DMS53 treated with DMSO at 0.1 percent for 48 hours (cell line): Measurements from ENCODE around the gene MOSMO.
A peak's percentile ranks its signal among the peaks of the same experiment; 100 is the strongest.
"Not testable (repeated sequence)": the region's sequence is repeated elsewhere in the genome, so short reads cannot be mapped to it uniquely, and the experiment has no call there.

Experiments used
- DNase-seq: peaks from one replicate; lab custom pipeline; 2025; ENCODE audit not compliant: unreplicated experiment; lab: John Stamatoyannopoulos, UW

The MOSMO gene

DNA sequence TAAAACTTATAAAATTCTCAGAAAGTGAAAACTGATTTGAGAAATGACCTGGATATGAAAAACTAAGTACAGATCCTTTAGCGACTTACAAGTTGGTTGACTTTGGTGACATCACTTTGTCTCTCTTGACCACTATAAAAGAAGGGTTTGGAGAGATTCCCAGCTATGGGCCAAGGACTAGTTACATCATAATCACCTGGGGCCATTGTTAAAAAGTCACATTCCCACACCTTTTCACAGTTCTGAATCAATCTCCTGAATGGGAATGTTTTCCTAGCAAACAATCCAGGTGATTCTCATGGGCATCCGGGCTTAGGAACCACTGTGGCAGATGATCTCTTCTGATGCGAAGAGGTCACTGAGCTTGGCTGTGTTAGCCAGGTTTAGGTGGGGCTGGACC is 83.8 kb downstream of the MOSMO start:
- DNase-seq, result no peak

DNA sequence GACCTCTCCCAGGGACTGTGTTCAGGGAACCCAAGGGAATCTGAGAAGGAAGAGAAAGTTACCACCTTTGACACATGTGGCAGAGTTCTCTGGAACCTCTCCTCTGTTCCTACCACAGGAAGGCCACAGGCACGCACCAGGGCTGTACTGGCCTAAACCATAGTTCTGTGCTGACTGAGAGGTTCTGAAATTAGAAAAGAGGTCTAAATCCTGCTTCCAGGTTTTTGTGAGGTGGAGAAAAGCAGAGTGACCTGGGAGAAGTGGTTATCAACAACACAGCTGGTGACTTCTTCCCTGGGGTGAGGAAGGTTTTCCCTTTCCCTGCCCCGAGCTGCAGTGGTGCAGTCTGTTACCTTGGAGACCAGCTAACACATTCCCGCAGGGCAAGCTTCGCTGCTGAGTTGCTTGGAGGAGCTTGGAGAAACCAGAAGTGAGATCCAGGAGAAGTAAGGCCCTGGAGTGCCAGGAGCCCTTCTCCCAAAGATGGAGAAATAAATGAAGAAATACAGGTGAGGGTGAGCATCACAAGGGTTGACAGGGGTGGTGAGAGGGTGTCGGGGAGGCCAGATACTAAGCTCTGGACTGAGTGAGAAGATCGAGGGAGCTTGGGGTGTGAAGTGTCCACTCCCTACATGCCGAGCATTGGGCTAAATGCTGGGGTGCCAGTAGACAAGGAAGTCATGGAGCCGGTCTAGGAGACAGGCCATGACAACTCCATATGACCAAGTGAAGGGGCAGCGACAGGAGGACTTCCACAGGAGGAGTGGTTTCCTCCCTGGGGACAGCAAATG is 84.4 kb downstream of the MOSMO start, which contains the start of gene VWA3A:
Gene VWA3A (plus strand): TSS at position 399 of the 791 bp plus-strand sequence. CDS start 97 bp downstream, at position 496.
- no peak for DNase-seq

DNA sequence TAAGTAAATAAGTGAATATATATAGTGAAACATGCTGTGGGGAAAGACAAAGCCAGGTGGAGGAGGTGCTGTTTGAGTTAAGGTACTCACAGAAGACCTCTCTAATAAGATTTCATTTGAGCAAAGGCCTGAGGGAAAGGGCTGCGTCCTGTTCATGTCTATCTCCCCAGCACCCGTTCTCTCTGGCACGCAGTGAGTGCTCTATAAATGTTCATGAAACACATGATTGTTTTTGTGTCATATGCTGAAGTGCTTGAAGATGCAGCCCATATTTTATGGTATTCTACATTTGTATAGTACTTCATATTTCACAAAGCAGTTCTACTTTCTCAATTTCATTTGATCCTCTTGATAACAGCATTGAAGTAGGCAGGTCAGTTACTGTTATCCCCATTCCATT is 85.4 kb downstream of the MOSMO start:
- DNase-seq, result no peak

DNA sequence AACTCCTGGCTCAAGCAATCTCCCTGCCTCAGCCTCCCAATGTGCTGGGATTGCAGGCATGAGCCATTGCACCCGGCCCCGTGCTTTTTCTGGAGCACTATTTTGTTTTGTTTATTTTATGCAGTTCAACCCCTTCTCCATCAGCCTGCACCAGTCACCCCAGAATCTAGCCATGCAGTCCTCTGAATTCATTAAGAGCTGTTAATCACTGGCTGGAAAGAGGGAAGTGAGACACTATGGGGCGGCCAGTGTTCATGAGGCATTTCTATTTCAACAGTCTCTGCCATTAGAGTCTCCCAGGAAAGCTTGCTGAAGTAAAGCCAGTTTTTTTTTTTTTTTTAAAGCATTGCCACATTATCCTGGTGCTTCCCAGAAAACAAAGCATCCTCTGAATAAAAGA is 86.1 kb downstream of the MOSMO start:
- DNase-seq, result no peak

DNA sequence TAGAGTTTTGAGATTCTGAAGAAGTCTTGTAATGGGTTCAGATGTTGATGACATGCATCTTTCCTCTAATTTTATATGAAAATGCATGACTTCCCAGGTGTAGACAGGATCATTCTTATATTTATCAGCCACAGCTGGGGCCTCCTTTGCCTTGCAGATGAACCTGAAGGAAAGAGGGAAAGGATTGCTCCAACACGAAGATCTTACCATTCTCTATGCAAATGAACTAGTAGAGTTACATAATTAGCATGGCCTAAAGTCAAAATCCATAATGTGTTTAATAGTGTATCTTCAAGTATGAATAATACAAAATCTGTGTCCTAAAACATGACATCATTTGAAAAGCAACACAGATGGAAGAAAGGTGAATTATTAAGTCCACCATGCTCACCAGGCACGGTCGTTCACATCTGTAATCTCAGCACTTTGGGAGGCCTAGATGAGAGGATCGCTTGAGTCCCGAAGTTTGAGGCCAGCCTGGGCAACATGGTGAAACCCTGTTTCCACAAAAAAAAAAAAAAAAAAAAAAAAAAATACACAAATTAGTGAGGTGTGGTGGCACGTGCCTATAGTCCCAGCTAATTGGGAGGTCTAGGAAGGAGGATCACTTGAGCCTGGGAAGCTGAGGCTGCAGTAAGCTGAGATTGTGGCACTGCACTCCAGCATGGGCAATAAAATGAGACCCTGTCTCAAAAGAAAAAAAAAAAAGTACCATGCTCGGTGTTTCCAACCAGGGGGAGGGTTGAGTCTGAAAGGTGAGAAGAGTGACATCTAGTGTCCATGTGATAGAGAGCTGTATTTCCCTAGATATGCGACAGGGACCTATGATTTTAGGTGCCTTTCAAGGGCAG is 90.7 kb downstream of the MOSMO start:
- peak; percentile 32 for DNase-seq

DNA sequence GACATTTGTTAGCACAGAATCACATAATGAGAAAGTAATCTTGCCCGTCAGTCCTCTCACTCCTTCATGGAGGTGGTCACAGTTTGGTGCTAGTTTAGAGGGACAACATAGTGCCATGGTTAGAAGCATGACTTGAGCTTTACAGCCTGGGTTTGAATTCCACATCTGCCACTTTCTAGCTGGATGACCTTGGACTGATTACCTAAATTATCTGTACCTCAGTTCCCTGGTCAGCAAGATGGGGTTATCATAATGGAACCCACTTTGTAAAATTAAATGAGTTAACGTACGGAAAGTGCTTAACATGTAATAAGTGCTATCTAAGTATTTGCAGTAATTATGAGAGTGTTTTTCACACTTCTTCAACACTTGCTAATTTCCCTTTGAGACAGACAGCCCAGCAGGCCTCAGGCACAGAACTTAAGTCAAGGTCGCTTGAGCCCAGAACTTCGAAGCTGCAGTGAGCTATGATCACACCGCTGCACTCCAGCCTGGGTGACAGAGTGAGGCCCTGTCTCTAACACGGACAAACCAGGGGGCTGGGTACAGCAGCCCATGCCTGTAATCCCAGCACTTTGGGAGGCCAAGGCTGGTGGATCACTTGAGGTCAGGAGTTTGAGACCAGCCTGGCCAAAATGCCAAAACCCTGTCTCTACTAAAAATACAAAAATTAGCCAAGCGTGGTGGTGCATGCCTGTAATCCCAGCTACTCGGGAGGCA is 91.5 kb downstream of the MOSMO start:
- DNase-seq, result no peak

DNA sequence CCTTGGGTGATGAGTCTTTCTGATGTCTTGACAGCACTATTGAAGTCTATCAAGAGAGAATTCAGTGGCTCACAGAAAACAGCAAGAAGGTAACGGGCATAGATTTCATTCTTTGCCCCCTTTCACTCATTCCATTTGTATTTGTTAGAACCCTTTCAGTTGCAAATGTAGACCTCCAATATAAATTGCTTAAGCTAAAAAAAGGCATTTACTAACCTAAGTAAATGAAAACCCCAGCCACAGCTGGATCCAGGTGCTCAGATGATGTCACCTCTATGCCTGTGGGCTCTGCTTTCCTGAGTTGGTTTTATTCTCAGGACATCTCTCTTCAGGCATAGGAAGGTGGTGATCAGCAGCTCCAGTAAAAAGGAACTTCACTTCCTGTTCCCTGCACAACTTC is 95.5 kb downstream of the MOSMO start:
- no peak for DNase-seq

DNA sequence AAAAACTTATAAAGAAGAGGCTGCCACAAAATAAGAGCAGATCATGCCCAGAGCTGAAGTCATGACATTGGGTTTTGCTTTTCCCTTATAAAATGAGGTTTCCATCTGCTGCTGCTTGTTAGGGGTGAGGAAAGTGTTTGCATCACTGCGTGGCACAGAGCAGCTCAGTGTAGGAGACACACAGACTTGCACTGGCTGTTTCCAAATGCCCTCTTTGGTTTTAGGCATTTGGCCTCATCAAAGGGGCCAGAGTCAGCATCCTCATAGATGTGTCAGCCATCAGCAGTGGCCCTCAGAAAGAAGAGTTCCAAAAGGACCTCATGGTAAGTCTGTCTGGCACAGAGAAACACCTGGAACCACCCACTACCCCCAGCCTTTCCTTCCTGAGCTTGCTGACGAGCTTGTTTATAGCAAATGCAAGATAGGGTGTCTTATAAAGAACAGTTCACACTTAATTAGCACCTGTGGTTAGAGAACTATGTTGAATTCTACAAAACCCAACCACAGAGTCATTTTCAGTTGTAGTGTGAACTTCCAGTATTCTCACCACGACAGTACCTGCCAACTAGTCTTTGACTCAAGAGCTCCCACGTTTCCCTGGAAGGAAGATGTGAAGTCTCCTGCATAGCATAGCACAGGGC is 101.5 kb downstream of the MOSMO start:
- DNase-seq, result no peak

DNA sequence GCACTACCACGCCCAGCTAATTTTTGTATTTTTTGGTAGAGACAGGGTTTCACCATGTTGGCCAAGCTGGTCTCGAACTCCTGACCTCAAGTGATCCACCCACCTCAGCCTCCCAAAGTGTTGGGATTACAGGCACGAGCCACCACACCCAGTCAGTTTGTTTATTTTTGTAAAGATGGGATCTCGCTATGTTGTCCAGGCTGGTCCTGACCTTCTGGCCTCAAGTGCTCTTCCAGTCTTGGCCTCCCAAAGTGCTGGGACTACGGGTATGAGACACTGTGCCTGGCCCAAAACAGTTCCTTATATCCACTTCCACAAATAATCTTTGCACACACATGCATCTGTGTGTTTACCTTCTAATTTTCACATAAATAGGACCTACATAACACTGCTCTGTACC is 103.7 kb downstream of the MOSMO start:
- DNase-seq, result not testable (repeated sequence)

DNA sequence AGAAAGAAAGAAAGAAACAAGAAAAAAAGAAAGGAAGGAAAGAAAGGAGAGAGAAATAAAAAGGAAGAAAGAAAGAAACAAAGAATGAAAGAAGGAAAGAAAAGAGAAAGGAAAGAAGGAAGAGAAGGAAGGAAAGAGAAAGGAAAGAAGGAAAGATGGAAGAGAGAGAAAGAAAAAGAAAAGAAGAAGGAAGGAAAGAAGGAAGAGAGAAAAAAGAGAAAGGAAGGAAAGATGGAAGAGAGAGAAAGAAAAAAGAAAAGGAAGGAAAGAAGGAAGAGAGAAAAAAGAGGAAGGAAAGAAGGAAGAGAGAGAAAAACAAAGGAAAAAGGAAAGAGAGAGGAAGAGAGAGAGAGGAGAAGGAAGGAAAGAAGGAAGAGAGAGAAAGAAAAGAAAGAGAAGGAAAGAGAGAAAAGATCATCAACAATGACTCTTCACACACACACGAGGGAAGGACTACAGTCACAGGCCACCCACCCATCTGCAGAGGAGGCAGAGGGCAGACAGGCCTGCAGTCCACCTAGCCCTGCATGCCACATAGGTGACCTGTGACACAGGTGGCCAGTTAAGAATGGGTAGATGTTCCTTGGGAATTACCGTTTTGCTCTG is 108.3 kb downstream of the MOSMO start:
- DNase-seq, result no peak

DNA sequence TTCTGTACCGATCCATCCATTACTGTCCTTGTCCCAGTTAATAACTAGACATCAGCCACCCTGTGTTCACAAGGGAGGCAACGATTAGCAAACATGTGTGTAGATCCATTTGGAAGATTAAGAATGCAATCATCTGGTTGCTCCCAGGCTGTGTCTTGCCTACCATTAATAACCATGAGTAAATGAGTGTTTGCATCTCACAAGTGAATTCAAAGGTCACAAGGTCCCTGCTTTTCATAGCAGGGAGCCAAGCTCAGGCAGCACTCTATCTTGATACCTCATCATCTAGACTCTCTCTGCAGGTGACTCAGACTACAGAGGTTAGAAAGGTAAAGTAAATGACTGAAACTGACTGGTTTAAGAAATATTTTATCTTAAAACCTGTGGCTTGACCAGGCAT is 109.7 kb downstream of the MOSMO start:
- DNase-seq, result no peak

DNA sequence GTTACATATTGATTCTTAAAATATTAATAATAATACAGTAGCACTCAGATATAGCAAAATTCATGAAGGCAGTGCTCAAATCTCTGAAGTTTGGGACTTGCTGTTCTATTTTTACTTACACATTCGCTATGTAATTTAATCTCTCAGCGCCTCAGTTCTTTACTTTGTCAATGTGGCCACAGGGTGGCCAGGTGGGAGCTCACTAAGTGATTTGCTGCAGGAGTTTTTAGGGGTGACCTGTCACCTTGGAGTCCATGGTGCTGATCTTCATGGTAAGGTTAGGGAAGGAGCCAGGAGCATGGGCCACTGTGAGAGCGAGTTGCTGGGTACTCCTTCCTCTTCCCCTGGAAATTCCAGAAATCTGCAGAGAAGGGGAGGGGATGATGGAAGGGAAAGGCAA is 112.5 kb downstream of the MOSMO start:
- DNase-seq, result no peak

DNA sequence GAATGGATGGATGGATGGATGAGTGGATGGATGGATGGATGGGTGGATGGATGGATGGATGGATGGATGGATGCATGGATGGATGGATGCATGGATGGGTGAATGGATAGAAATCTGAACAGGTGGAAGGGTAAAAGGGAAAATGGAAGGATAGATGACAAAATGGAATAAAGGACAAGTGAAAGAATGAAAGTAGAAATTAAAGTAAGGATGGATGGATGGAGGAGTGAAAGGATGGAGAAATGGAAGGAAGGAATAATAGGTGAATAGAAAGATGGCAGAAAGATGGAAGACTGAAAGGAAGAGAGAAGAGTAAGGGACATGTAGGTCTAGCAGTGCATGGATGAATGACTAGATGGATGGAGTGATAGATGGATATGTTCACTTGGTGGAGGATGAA is 114.3 kb downstream of the MOSMO start:
- DNase-seq, result no peak

DNA sequence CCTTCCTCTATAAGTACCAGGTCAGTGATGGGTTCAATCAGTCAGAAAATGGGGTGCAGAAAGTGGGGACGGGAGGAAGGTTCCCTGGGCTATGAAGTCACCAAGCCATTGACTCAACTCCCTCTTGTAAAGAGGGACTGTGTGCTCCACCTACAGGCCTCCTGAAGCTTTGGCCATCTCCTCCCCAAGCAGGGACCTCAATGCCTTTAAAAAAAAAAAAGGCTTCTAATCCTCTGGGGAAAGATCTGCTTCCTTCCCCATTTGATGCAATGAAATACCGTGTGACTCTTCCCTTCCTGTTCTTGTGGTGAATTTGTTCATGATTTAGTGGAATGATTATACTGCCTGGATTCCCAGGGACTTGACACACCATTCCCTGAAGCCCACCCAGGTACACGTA is 115.2 kb downstream of the MOSMO start:
- no peak for DNase-seq

DNA sequence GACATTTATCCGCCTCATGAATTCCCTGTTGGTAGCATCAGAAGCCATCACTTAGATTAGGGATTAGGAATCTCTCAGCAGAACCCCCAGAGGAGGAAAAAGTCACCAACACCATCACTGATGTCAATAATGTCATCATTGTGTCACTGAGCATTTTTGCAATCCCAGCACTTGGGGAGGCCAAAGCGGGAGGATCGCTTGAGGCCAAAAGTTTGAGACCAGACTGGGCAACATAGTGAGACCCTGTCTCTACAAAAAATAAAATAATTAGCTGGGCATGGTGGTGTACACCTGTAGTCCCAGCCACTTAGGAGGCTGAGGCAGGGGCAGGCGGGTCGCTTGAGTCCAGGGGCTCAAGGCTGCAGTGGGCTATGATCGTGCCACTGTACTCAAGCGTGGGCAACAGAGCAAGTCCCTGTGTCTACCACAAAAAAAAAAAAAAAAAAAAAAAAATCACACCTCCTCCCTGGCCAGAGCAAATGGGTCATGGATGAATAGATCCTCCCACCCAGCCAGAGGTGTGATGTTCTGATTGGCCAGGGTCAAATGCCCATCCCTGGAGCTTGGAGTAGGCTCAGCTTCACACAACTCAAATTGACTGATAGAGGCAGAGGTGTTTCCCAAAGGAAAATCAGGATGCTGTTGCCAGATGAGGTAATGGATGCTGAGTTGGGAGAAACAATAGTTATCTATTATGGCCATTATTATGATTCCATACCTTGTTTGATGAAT is 116.0 kb downstream of the MOSMO start:
- DNase-seq, result no peak

DNA sequence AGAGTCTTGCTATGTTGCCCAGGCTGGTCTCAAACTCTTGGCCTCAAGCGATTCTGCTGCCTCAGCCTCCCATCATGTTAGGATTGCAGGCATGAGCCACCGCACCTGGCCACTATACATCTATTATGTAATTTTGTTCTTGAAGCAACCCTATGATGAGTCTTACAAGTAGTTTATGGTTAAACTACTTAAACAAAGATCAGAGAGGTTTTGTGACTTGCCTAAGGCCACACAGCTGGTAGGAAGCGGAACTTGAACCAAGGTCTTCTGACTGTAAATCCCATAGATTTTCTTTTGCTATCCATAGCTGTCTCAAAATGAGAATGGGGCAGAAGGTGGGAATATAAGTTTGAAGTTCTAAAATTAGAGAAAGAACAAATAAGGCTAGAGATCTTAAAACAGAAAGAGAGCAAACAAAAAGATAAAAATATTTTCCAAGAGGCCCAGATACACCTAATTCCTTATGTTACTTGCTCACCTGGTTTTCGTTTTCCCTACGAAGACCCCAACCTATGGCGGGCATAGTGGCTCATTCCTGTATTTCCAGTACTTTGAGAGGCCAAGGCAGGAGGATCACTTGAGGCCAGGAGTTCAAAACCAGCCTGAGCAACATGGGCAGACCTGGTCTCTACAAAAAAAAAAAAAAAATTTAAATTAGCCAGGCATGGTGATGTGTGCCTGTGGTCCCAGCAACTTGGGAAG is 116.8 kb downstream of the MOSMO start:
- no peak for DNase-seq

DNA sequence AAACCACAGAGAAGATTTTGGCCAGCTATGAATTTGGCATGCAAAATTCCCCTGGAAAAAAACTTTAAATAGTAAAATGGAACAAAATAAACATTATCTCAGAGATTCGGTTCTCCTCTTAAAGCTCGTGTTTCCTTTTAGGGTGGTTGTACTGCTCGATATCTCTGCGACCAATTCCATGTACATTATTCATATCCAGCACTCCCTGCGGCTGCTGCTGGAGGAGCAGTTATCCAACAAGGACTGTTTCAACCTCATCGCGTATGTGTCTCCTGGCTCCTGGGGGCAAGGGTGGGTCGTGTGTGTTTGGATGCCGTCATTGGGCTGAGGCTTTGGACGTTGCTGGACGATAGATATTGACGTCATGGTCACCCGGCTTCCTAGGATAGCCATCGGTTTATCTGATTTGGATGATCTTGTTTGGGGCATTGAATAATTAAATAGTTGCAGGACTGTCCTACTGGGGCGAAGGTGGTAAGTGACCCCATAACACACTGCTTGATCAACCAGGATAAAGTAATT is 118.2 kb downstream of the MOSMO start:
- no peak for DNase-seq

DNA sequence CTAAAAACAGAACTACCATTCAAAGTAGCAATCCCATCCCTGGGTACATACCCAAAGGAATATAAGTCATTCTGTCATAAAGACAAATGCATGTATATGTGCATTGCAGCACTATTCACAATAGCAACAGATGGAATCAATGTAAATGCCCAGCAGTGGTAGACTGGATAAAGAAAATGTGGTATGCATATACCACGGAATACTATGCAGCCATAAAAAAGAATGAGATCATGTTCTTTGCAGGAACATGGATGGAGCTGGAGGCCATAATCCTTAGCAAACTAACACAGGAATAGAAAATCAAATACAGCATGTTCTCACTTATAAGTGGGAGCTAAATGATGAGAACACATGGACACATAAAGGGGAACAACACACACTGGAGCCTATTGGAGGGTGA is 120.6 kb downstream of the MOSMO start:
- DNase-seq, result not testable (repeated sequence)

DNA sequence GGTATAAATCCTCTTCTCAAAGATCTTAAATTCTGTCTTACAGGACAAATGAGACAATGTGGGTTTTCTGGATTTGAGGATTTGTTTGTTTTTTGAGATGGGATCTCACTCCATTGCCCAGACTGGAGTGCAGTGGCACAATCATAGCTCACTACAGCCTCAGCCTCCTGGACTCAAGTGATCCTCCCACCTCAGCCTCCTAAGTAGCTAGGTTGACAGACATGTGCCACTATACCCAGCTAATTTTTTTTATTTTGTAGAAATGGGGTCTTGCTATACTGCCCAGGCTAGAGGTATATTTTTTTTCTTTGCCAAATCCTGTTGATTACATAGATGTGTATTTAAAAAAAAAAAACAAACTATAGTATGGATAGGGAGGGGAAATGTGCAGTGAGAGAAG is 122.6 kb downstream of the MOSMO start:
- DNase-seq, result no peak
